Panc1 (cell line): ENCODE results near the gene PRR5.

Experiments used
- CTCF ChIP-seq: fragments of 450-650 bp; IDR thresholded peaks from 2 replicates; pipeline ENCODE4 v1.5.1; 2017; ENCODE audit warnings: mild to moderate bottlenecking
- POLR2AphosphoS5 ChIP-seq: IDR thresholded peaks from 2 replicates; pipeline ENCODE4 v1.6.1; 2012; ENCODE audit warnings: mild to moderate bottlenecking, low read depth, low read length, moderate library complexity

- TF ChIP-seq POLR2AphosphoS5 (no peak), CTCF (peak; percentile 79)
Observed at GRCh38 chr22:44669561-44669976, 32.4 kb upstream of the PRR5 start.
